Testis (tissue), 2 donors: ENCODE data around the gene XAB2.

Experiments
- CTCF ChIP-seq, 3 experiments: fragments of 450-650 bp in 2 of 3; fragments of 200-600 bp in 1 of 3; sonication (generic) in 1 of 3; IDR thresholded peaks; one replicate each; pipeline ENCODE4 v1.5.1; 2016 to 2019; ENCODE audit warnings: antibody characterized with exemption in 3 of 3, mild to moderate bottlenecking in 2 of 3, moderate library complexity in 1 of 3
- POLR2A ChIP-seq: fragments of 450-650 bp; IDR thresholded peaks from one replicate; pipeline ENCODE4 v1.6.1; 2017; ENCODE audit warnings: antibody characterized with exemption, mild to moderate bottlenecking, moderate library complexity

GRCh38 chr19:7629347-7630054 is at the start of gene XAB2, which contains the start of gene PET100:
- TF ChIP-seq CTCF (IDR thresholded peaks at IDR 0.05) = no peak
- TF ChIP-seq POLR2A = no peak
